Stimulated activated CD4-positive, alpha-beta T cell treated with anti-CD3 and anti-CD28 coated beads, TNF-alpha, amount 100 ng/mL, for 1 hour (primary cell): ENCODE measurements around the gene CDH4.

Experiments
- DNase-seq, 3 donors: peaks; one replicate each; pipeline ENCODE4 v3.0.0-alpha.2; 2020; ENCODE audit warnings: low read depth in 3 of 3, low spot score in 1 of 3

CDH4 gene

GRCh38 chr20:61661025-61661424 lies 409.0 kb downstream of the CDH4 start:
- no peak for DNase-seq

- no peak for DNase-seq
Measured at GRCh38 chr20:61661583-61661982, 409.5 kb downstream of the CDH4 start.

- DNase-seq = no peak
Measured at GRCh38 chr20:61662226-61662967, 410.3 kb downstream of the CDH4 start.

- no peak for DNase-seq
Measured at GRCh38 chr20:61662968-61663331, 410.9 kb downstream of the CDH4 start.

GRCh38 chr20:61663521-61664425 lies 411.7 kb downstream of the CDH4 start:
- DNase-seq = no peak

GRCh38 chr20:61664556-61665320 lies 412.7 kb downstream of the CDH4 start:
- DNase-seq = no peak

- no peak for DNase-seq
Measured at GRCh38 chr20:61665528-61666470, 413.7 kb downstream of the CDH4 start.

- no peak for DNase-seq
Measured at GRCh38 chr20:61666471-61666832, 414.4 kb downstream of the CDH4 start.

- DNase-seq = no peak
Measured at GRCh38 chr20:61667056-61667792, 415.2 kb downstream of the CDH4 start.

GRCh38 chr20:61668065-61668650 lies 416.1 kb downstream of the CDH4 start:
- DNase-seq = no peak

GRCh38 chr20:61668771-61669503 lies 416.9 kb downstream of the CDH4 start:
- no peak for DNase-seq

GRCh38 chr20:61670274-61670673 lies 418.2 kb downstream of the CDH4 start:
- no peak for DNase-seq

GRCh38 chr20:61671559-61671958 lies 419.5 kb downstream of the CDH4 start:
- DNase-seq = no peak

- DNase-seq = no peak
Measured at GRCh38 chr20:61673152-61673847, 421.2 kb downstream of the CDH4 start.

GRCh38 chr20:61674121-61674520 lies 422.1 kb downstream of the CDH4 start:
- no peak for DNase-seq

GRCh38 chr20:61674688-61675087 lies 422.6 kb downstream of the CDH4 start:
- DNase-seq = no peak

GRCh38 chr20:61677928-61678327 lies 425.9 kb downstream of the CDH4 start:
- no peak for DNase-seq

GRCh38 chr20:61678437-61678836 lies 426.4 kb downstream of the CDH4 start:
- no peak for DNase-seq
